Neural cell (in vitro differentiated cells): ENCODE data around the gene FNDC3B. TPM values are rescaled to one million over a fixed set of nuclear protein-coding genes. Genes with fewer than 3 reads are reported as not detected.

Source experiments
- H2AFZ ChIP-seq: fragments of 200-600, 300-800 bp; sonication (generic), shearing (Covaris generic); 2 replicates; pipeline ENCODE4 v1.6.0; 2014; ENCODE audit warnings: low read depth, mild to moderate bottlenecking, antibody characterized with exemption, low read length, moderate library complexity
- H3F3A ChIP-seq: fragments of 200-600 bp; shearing (Covaris generic); 2 replicates; pipeline ENCODE4 v1.6.1; 2016; ENCODE audit warnings: mild to moderate bottlenecking, moderate library complexity, mixed read lengths, antibody characterized with exemption, low read length; ENCODE audit not compliant: insufficient read depth, poor library complexity, severe bottlenecking
- H3K27ac ChIP-seq: fragments of 200-600, 300-800 bp; sonication (generic), shearing (Covaris generic); 2 replicates; pipeline ENCODE4 v1.5.1; 2014; ENCODE audit warnings: mild to moderate bottlenecking, low read length, moderate library complexity
- H3K27me3 ChIP-seq: fragments of 300-800, 200-600 bp; sonication (generic), shearing (Covaris generic); 2 replicates; pipeline ENCODE4 v1.6.0; 2014; ENCODE audit warnings: mild to moderate bottlenecking, low read depth, low read length, moderate library complexity; ENCODE audit not compliant: insufficient read depth
- H3K36me3 ChIP-seq: fragments of 300-800, 200-600 bp; sonication (generic), shearing (Covaris generic); 2 replicates; pipeline ENCODE4 v1.5.1; 2014; ENCODE audit warnings: mild to moderate bottlenecking, antibody characterized with exemption, low read length, moderate library complexity; ENCODE audit not compliant: insufficient read depth
- H3K4me2 ChIP-seq: fragments of 300-800, 200-600 bp; sonication (generic), shearing (Covaris generic); 2 replicates; pipeline ENCODE4 v1.6.0; 2014; ENCODE audit warnings: mild to moderate bottlenecking, low read length
- H3K4me3 ChIP-seq: fragments of 300-800, 200-600 bp; sonication (generic), shearing (Covaris generic); 2 replicates; pipeline ENCODE4 v1.5.1; 2014; ENCODE audit warnings: mild to moderate bottlenecking, low read length, moderate library complexity
- H3K79me2 ChIP-seq: fragments of 200-600 bp; shearing (Covaris generic); replicated peaks from 2 replicates; pipeline ENCODE4 v1.6.0; 2014; ENCODE audit warnings: mild to moderate bottlenecking, low read length, moderate library complexity; ENCODE audit not compliant: insufficient read depth
- H3K9ac ChIP-seq: fragments of 300-800, 200-600 bp; sonication (generic), shearing (Covaris generic); 2 replicates; pipeline ENCODE4 v1.6.1; 2016; ENCODE audit warnings: mild to moderate bottlenecking, low read length, mixed read lengths
- H3K9me2 ChIP-seq: fragments of 200-600 bp; shearing (Covaris generic); 2 replicates; pipeline ENCODE4 v1.6.1; 2016; ENCODE audit warnings: mild to moderate bottlenecking, low read length, mixed read lengths; ENCODE audit not compliant: insufficient read depth
- H3K9me3 ChIP-seq: fragments of 200-600, 300-800 bp; sonication (generic), shearing (Covaris generic); 2 replicates; pipeline ENCODE4 v1.6.1; 2016; ENCODE audit warnings: mild to moderate bottlenecking, mixed run types, low read length, moderate library complexity, mixed read lengths
- H4K20me1 ChIP-seq: fragments of 200-600 bp; shearing (Covaris generic); 2 replicates; pipeline ENCODE4 v1.6.1; 2016; ENCODE audit warnings: mild to moderate bottlenecking, mixed run types; ENCODE audit not compliant: insufficient read depth
- CTCF ChIP-seq: fragments of 450-650 bp; IDR thresholded peaks from 2 replicates; pipeline ENCODE4 v1.5.1; 2014; ENCODE audit warnings: antibody characterized with exemption, mild to moderate bottlenecking, moderate library complexity; ENCODE audit not compliant: poor library complexity, severe bottlenecking
- EP300 ChIP-seq: fragments of 450-650 bp; conservative IDR thresholded peaks from 2 replicates; pipeline ENCODE4 v1.6.1; 2014; ENCODE audit warnings: antibody characterized with exemption, mild to moderate bottlenecking, moderate library complexity; ENCODE audit not compliant: poor library complexity, severe bottlenecking
- EZH2 ChIP-seq: fragments of 200-600, 300-800 bp; shearing (Covaris generic), sonication (generic); IDR thresholded peaks from 2 replicates; pipeline ENCODE4 v1.6.1; 2014; ENCODE audit warnings: antibody characterized with exemption, low read length, borderline replicate concordance, mild to moderate bottlenecking; ENCODE audit not compliant: insufficient read depth, poor library complexity, severe bottlenecking
- MXI1 ChIP-seq: fragments of 450-650 bp; conservative IDR thresholded peaks from 2 replicates; pipeline ENCODE4 v1.6.1; 2014; ENCODE audit warnings: antibody characterized with exemption, mild to moderate bottlenecking; ENCODE audit not compliant: poor library complexity, severe bottlenecking
- POLR2AphosphoS5 ChIP-seq: IDR thresholded peaks from 2 replicates; pipeline ENCODE4 v1.6.1; 2012
- RAD21 ChIP-seq: fragments of 450-650 bp; conservative IDR thresholded peaks from 2 replicates; pipeline ENCODE4 v1.6.1; 2014; ENCODE audit warnings: antibody characterized with exemption, mild to moderate bottlenecking, moderate library complexity
- REST ChIP-seq: IDR thresholded peaks from 2 replicates; pipeline ENCODE4 v1.6.1; 2012; ENCODE audit warnings: borderline replicate concordance
- SMC3 ChIP-seq: fragments of 450-650 bp; conservative IDR thresholded peaks from 2 replicates; pipeline ENCODE4 v1.6.1; 2014; ENCODE audit warnings: antibody characterized with exemption, mild to moderate bottlenecking, moderate library complexity; ENCODE audit not compliant: poor library complexity
- TAF1 ChIP-seq: IDR thresholded peaks from 2 replicates; pipeline ENCODE4 v1.6.1; 2012; ENCODE audit warnings: low read depth
- polyA plus RNA-seq: library from polyadenylated mRNA; depleted of rRNA; stranded (reverse); fragments of >200 nt; gene quantifications from 2 replicates; pipeline ENCODE4 v1.2.3, GENCODE V29; 2014

FNDC3B gene
- polyA plus RNA-seq, 1 donor from 2014 or later = 4.9 TPM

- Histone ChIP-seq H3F3A (no peaks in the 10 kb centered on the region), H3K4me3 (no peak overlapping the region), H3K79me2 (no peaks in the 10 kb centered on the region), H3K27ac (no peak overlapping the region), H3K4me2 (no peak overlapping the region), H3K27me3 (no peaks in the 10 kb centered on the region), H3K9ac (no peak overlapping the region), H2AFZ (no peak overlapping the region), H3K36me3 (no peaks in the 10 kb centered on the region), H3K9me3 (no peaks in the 10 kb centered on the region), H3K9me2 (no peaks in the 10 kb centered on the region), H4K20me1 (no peaks in the 10 kb centered on the region)
- TF ChIP-seq CTCF (no peak), MXI1 (no peak), EZH2 (no peak), RAD21 (no peak), POLR2AphosphoS5 (no peak), EP300 (no peak), SMC3 (no peak), REST (no peak), TAF1 (no peak)
Observed at GRCh38 chr3:172263781-172264486, 224.6 kb downstream of the FNDC3B start.

- TF ChIP-seq EP300 (no peak), SMC3 (no peak), REST (no peak), EZH2 (no peak), RAD21 (no peak), TAF1 (no peak), MXI1 (no peak), CTCF (no peak)
- Histone ChIP-seq H2AFZ (no peak overlapping the region), H3K9ac (no peak overlapping the region), H3K4me3 (no peak overlapping the region), H3K27ac (no peak overlapping the region), H4K20me1 (no peaks in the 10 kb centered on the region), H3K27me3 (no peaks in the 10 kb centered on the region), H3K4me2 (no peak overlapping the region), H3K36me3 (no peaks in the 10 kb centered on the region), H3K9me3 (no peaks in the 10 kb centered on the region), H3F3A (no peaks in the 10 kb centered on the region), H3K79me2 (no peaks in the 10 kb centered on the region), H3K9me2 (no peaks in the 10 kb centered on the region)
Observed at GRCh38 chr3:172266103-172266502, 226.7 kb downstream of the FNDC3B start.
